ENCODE data around the gene PLA2G4D.

- TF ChIP-seq POLR2A (IDR thresholded peaks at IDR 0.05; ENCODE audit: low read depth, low read length) (no peak), CTCF (IDR thresholded peaks at IDR 0.05; ENCODE audit: extremely low read depth in 1 of 2, insufficient read depth in 1 of 2, low read depth in 1 of 2, low read length in 2 of 2) (no peak), POLR2AphosphoS5 (IDR thresholded peaks at IDR 0.05; ENCODE audit: insufficient read depth, low read depth, low read length) (no peak), MAX (IDR thresholded peaks at IDR 0.05; ENCODE audit: insufficient read depth, insufficient read length) (no peak), EZH2 (IDR thresholded peaks at IDR 0.05; ENCODE audit: borderline replicate concordance, low read depth, low read length, severe bottlenecking) (no peak), JUN (IDR thresholded peaks at IDR 0.05; ENCODE audit: borderline replicate concordance, insufficient read depth, insufficient read length, low read depth) (no peak)
Measured at GRCh38 chr15:42108806-42109205, 14.4 kb upstream of the PLA2G4D start.
